Natural killer cell (primary cell): ENCODE results near the gene RPP38. TPM values are rescaled to one million over a fixed set of nuclear protein-coding genes. Genes with fewer than 3 reads are reported as not detected.
A peak's percentile ranks its signal among the peaks of the same experiment; 100 is the strongest.

Experiments
- ATAC-seq, 3 donors: fragments of 150-1000 bp in 2 of 3; fragments of 200-7000 bp in 1 of 3; cut with Tn5 transposase; 1 replicate in 1 of 3; 2 replicates in 2 of 3; pipeline ENCODE4 v1.10.0; 2021; ENCODE audit warnings: mild to moderate bottlenecking in 2 of 3, moderate library complexity in 2 of 3
- DNase-seq, 2 donors: peaks; one replicate each; pipeline versions ENCODE4 v3.0.0 to v3.0.0-alpha.2; 2013 to 2021; ENCODE audit warnings: mixed read lengths in 1 of 2
- H3K27ac ChIP-seq: one replicate; pipeline ENCODE4 v1.5.1; 2013; ENCODE audit warnings: mild to moderate bottlenecking, low read length
- H3K27me3 ChIP-seq: one replicate; pipeline ENCODE4 v1.6.1; 2013; ENCODE audit warnings: low read length; ENCODE audit not compliant: control insufficient read depth, insufficient read depth
- H3K36me3 ChIP-seq: one replicate; pipeline ENCODE4 v1.6.1; 2013; ENCODE audit warnings: low read length; ENCODE audit not compliant: control insufficient read depth, insufficient read depth
- H3K4me1 ChIP-seq: one replicate; pipeline ENCODE4 v1.6.1; 2013; ENCODE audit warnings: low read length; ENCODE audit not compliant: control insufficient read depth, insufficient read depth
- H3K4me3 ChIP-seq: one replicate; pipeline ENCODE4 v1.5.1; 2013; ENCODE audit warnings: low read length
- H3K9me3 ChIP-seq: one replicate; pipeline ENCODE4 v1.6.1; 2013; ENCODE audit warnings: low read length; ENCODE audit not compliant: control insufficient read depth, insufficient read depth
- H3K27ac Mint-ChIP-seq, 2 donors: one replicate each; pipeline ENCODE4 v1.8.0; 2022; ENCODE audit warnings: mild to moderate bottlenecking in 2 of 2, mixed read lengths in 2 of 2, moderate library complexity in 1 of 2
- H3K27me3 Mint-ChIP-seq, 2 donors: one replicate each; pipeline ENCODE4 v1.8.0; 2022; ENCODE audit warnings: low read depth in 2 of 2, mixed read lengths in 2 of 2
- H3K36me3 Mint-ChIP-seq: one replicate; pipeline ENCODE4 v1.8.0; 2022; ENCODE audit warnings: mixed read lengths
- H3K4me1 Mint-ChIP-seq, 2 donors: one replicate each; pipeline ENCODE4 v1.8.0; 2022; ENCODE audit warnings: mixed read lengths in 2 of 2
- H3K4me3 Mint-ChIP-seq: one replicate; pipeline ENCODE4 v1.8.0; 2022; ENCODE audit warnings: mild to moderate bottlenecking, moderate library complexity, mixed read lengths
- H3K9me3 Mint-ChIP-seq, 2 donors: one replicate each; pipeline ENCODE4 v1.8.0; 2022; ENCODE audit warnings: mixed read lengths in 2 of 2
- CTCF ChIP-seq: fragments of 200-600 bp; IDR thresholded peaks from one replicate; pipeline ENCODE4 v1.8.0; 2022; ENCODE audit warnings: antibody characterized with exemption
- WGBS: methylation state at CpG from one replicate; pipeline ENCODE4 v1.1.7; 2013; ENCODE audit warnings: missing lambda C conversion rate; ENCODE audit not compliant: insufficient coverage; 5-methylcytosine and 5-hydroxymethylcytosine counted together
- intact Hi-C: fragments of 100-400 bp; cut with micrococcal nuclease; formaldehyde crosslinking; loops from one replicate; pipeline ENCODE4 v1.14.2; 2022
- total RNA-seq, 4 donors: library from RNA; stranded (reverse); fragments of 120-200 nt in 1 of 4; gene quantifications; one replicate each; pipeline versions ENCODE4 v1.2.3 to v1.2.4, GENCODE V29; 2013 to 2022

RPP38 gene
- total RNA-seq, 3 donors from 2014 or later (not counting 1 experiment from before 2014, with no cell fraction given), result 7.5 to 12.7 (median 8.4) TPM

GRCh38 chr10:15088428-15089261, 8.5 kb upstream of the RPP38 start, which contains the start of gene ACBD7:
TSS of gene ACBD7 (minus strand) at chr10:15088776. CDS start at chr10:15088728, 48 bp downstream.
- TF ChIP-seq CTCF, result peak; percentile 43
- Mint-ChIP-seq H3K36me3 (no peaks in the 10 kb centered on the region), H3K27ac (peak within 1 kb of the TSS in 1 of 2 donors; percentile 82), H3K4me1 (peaks cover 0 to 10% of the 10 kb centered on the region in 2 donors), H3K9me3 (no peaks in the 10 kb centered on the region), H3K4me3 (peak within 1 kb of the TSS; percentile 80), H3K27me3 (no peaks in the 10 kb centered on the region)
- no peaks in the 10 kb centered on the region for H3K27me3 ChIP-seq
- intact Hi-C loops, result loop anchor here (1.0 kb wide), 1 partner anchor 9 kb away; the partner anchor contains the start of gene RPP38
- no peak within 1 kb of the TSS for H3K27ac ChIP-seq
- H3K36me3 ChIP-seq, result no peaks in the 10 kb centered on the region
- no peaks in the 10 kb centered on the region for H3K9me3 ChIP-seq
- peak within 1 kb of the TSS; percentile 41 for H3K4me3 ChIP-seq
- peak; percentile 99 for ATAC-seq
- peaks cover 12% of the 10 kb centered on the region for H3K4me1 ChIP-seq
- WGBS, result under 1% methylated on average over 55 of the region's 63 CpGs
- DNase-seq, result peak; percentile 82 to 87

GRCh38 chr10:15091418-15091817, 5.7 kb upstream of the RPP38 start:
- no peaks in the 10 kb centered on the region for H3K36me3 Mint-ChIP-seq
- no peaks in the 10 kb centered on the region for H3K9me3 Mint-ChIP-seq
- DNase-seq (no peak), ATAC-seq (no peak)
- intact Hi-C loops, result no loop called here
- H3K4me1 ChIP-seq, result peaks cover 16% of the 10 kb centered on the region
- H3K27ac ChIP-seq, result no peak overlapping the region
- no peak overlapping the region for H3K4me3 ChIP-seq
- no peaks in the 10 kb centered on the region for H3K9me3 ChIP-seq
- no peaks in the 10 kb centered on the region for H3K27me3 Mint-ChIP-seq
- WGBS, result 85% methylated on average over 5 of the region's 5 CpGs
- peaks cover 3 to 11% of the 10 kb centered on the region in 2 donors for H3K4me1 Mint-ChIP-seq
- no peak overlapping the region for H3K4me3 Mint-ChIP-seq
- H3K27ac Mint-ChIP-seq, result no peak overlapping the region
- no peaks in the 10 kb centered on the region for H3K36me3 ChIP-seq
- no peak for TF ChIP-seq CTCF
- H3K27me3 ChIP-seq, result no peaks in the 10 kb centered on the region

- no peaks in the 10 kb centered on the region for H3K27me3 ChIP-seq
- no peak overlapping the region for H3K27ac ChIP-seq
- Mint-ChIP-seq H3K27ac (no peak overlapping the region), H3K9me3 (no peaks in the 10 kb centered on the region), H3K27me3 (no peaks in the 10 kb centered on the region), H3K4me1 (peaks cover 12 to 23% of the 10 kb centered on the region in 2 donors), H3K36me3 (no peaks in the 10 kb centered on the region), H3K4me3 (no peak overlapping the region)
- no peaks in the 10 kb centered on the region for H3K9me3 ChIP-seq
- ATAC-seq (no peak), DNase-seq (no peak)
- WGBS, result 93% methylated on average over 16 of the region's 16 CpGs
- peaks cover 24% of the 10 kb centered on the region for H3K4me1 ChIP-seq
- no peak overlapping the region for H3K4me3 ChIP-seq
- H3K36me3 ChIP-seq, result no peaks in the 10 kb centered on the region
- TF ChIP-seq CTCF, result no peak
- intact Hi-C loops, result no loop called here
Measured at GRCh38 chr10:15092855-15093408, 4.2 kb upstream of the RPP38 start.
